Left ventricle myocardium inferior (tissue), 1 donor: ENCODE results near the gene MAGEB6B. TPM values are rescaled to one million over a fixed set of nuclear protein-coding genes. Genes with fewer than 3 reads are reported as not detected.

Source experiments
- DNase-seq: peaks from one replicate; pipeline ENCODE4 v3.0.0-alpha.2; 2020
- H3K27ac ChIP-seq: fragments of 200-600 bp; replicated peaks from 2 replicates; pipeline ENCODE4 v1.8.0; 2021
- H3K27me3 ChIP-seq: fragments of 200-600 bp; 2 replicates; pipeline ENCODE4 v1.8.0; 2021; ENCODE audit warnings: low read depth
- H3K36me3 ChIP-seq: fragments of 200-600 bp; 2 replicates; pipeline ENCODE4 v1.8.0; 2021
- H3K4me1 ChIP-seq: fragments of 200-600 bp; 2 replicates; pipeline ENCODE4 v1.8.0; 2021
- H3K4me3 ChIP-seq: fragments of 200-600 bp; 2 replicates; pipeline ENCODE4 v1.8.0; 2021; ENCODE audit warnings: mild to moderate bottlenecking, moderate library complexity
- H3K9me3 ChIP-seq: fragments of 200-600 bp; replicated peaks from 2 replicates; pipeline ENCODE4 v1.8.0; 2021
- intact Hi-C: fragments of 100-400 bp; cut with micrococcal nuclease; formaldehyde crosslinking; loops from one replicate; pipeline ENCODE4 v1.11.0; 2022
- total RNA-seq: library from RNA; stranded (reverse); fragmentation: NEBNext Ultra II Directional; extraction: Animal tissue kit (Norgen Biotek cat#: 25700); gene quantifications from one replicate; pipeline ENCODE4 v1.2.1, GENCODE V29; 2021
- TF ChIP-seq, protein P1 (sequence below): fragments of 200-600 bp; IDR thresholded peaks from 2 replicates; pipeline ENCODE4 v1.8.0; 2021; ENCODE audit warnings: antibody characterized with exemption, mild to moderate bottlenecking, borderline replicate concordance
- donor health status: DM: no; HTN: yes; CAD: no; lungs with severe emphysema.

MAGEB6B gene
- total RNA-seq, 1 donor from 2014 or later: not detected

GRCh38 chrX:26208012-26208411, 47.6 kb downstream of the MAGEB6B start:
- no peak overlapping the region for H3K27ac ChIP-seq
- intact Hi-C loops: no loop called here
- no peaks in the 10 kb centered on the region for H3K9me3 ChIP-seq
- DNase-seq: no peak
- no peaks in the 10 kb centered on the region for H3K4me1 ChIP-seq
- H3K4me3 ChIP-seq: no peak overlapping the region
- no peaks in the 10 kb centered on the region for H3K36me3 ChIP-seq
- no peaks in the 10 kb centered on the region for H3K27me3 ChIP-seq
- TF ChIP-seq, protein P1, sequence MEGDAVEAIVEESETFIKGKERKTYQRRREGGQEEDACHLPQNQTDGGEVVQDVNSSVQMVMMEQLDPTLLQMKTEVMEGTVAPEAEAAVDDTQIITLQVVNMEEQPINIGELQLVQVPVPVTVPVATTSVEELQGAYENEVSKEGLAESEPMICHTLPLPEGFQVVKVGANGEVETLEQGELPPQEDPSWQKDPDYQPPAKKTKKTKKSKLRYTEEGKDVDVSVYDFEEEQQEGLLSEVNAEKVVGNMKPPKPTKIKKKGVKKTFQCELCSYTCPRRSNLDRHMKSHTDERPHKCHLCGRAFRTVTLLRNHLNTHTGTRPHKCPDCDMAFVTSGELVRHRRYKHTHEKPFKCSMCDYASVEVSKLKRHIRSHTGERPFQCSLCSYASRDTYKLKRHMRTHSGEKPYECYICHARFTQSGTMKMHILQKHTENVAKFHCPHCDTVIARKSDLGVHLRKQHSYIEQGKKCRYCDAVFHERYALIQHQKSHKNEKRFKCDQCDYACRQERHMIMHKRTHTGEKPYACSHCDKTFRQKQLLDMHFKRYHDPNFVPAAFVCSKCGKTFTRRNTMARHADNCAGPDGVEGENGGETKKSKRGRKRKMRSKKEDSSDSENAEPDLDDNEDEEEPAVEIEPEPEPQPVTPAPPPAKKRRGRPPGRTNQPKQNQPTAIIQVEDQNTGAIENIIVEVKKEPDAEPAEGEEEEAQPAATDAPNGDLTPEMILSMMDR: no peak

Other genes starting within 250 kb of the MAGEB6B start
- not detected for gene MAGEB18, start 22.3 kb upstream of the MAGEB6B start, total RNA-seq
- gene MAGEB6, start 31.8 kb downstream of the MAGEB6B start, total RNA-seq: not detected
- gene MAGEB5, start 55.6 kb downstream of the MAGEB6B start, total RNA-seq: not detected